B cell (primary cell): ENCODE data around the gene C12orf75.

ENCODE experiments used
- CTCF ChIP-seq: fragments of 200-600 bp; IDR thresholded peaks from one replicate; pipeline ENCODE4 v1.8.0; 2022; ENCODE audit warnings: antibody characterized with exemption, mild to moderate bottlenecking
- EZH2 ChIP-seq: IDR thresholded peaks from 2 replicates; pipeline ENCODE4 v1.6.1; 2012; ENCODE audit warnings: borderline replicate concordance, low read depth, mild to moderate bottlenecking, moderate library complexity, low read length; ENCODE audit not compliant: insufficient read depth, poor library complexity, severe bottlenecking

GRCh38 chr12:105374303-105374702 lies 43.8 kb downstream of the C12orf75 start:
- TF ChIP-seq CTCF (no peak), EZH2 (no peak)
